ENCODE data around the gene LCE3B.

DNA sequence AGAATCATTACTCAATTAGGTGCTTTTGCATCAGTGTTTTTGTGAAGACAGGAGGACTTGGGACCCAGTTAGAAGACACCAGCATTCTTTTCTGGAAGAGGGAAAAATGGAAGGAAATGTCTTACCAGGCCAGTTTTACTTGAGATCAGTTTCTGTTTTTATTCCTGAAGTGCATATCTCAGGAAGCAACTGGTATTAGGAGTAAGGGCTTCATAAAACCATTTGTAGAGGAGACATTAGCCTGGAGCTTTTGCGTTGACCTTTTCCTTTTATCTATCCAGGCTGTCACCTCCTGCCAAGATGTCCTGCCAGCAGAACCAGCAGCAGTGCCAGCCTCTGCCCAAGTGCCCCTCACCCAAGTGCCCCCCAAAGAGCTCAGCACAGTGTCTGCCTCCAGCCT lies at the start of gene LCE3B:
- TF ChIP-seq POLR2A (IDR thresholded peaks at IDR 0.05; ENCODE audit: extremely low read depth, insufficient read length) (no peak), MYC (IDR thresholded peaks at IDR 0.05; ENCODE audit: low read depth, low read length) (no peak)
- TF ChIP-seq, protein P1, sequence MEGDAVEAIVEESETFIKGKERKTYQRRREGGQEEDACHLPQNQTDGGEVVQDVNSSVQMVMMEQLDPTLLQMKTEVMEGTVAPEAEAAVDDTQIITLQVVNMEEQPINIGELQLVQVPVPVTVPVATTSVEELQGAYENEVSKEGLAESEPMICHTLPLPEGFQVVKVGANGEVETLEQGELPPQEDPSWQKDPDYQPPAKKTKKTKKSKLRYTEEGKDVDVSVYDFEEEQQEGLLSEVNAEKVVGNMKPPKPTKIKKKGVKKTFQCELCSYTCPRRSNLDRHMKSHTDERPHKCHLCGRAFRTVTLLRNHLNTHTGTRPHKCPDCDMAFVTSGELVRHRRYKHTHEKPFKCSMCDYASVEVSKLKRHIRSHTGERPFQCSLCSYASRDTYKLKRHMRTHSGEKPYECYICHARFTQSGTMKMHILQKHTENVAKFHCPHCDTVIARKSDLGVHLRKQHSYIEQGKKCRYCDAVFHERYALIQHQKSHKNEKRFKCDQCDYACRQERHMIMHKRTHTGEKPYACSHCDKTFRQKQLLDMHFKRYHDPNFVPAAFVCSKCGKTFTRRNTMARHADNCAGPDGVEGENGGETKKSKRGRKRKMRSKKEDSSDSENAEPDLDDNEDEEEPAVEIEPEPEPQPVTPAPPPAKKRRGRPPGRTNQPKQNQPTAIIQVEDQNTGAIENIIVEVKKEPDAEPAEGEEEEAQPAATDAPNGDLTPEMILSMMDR (IDR thresholded peaks at IDR 0.05; ENCODE audit: low read depth, low read length), result no peak
- TF ChIP-seq, protein P2, sequence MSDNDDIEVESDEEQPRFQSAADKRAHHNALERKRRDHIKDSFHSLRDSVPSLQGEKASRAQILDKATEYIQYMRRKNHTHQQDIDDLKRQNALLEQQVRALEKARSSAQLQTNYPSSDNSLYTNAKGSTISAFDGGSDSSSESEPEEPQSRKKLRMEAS (IDR thresholded peaks at IDR 0.05; ENCODE audit: low read depth, low read length), result no peak
